ENCODE data around the gene TNFSF8.
A peak's percentile ranks its signal among the peaks of the same experiment; 100 is the strongest.

Gene TNFSF8

DNA sequence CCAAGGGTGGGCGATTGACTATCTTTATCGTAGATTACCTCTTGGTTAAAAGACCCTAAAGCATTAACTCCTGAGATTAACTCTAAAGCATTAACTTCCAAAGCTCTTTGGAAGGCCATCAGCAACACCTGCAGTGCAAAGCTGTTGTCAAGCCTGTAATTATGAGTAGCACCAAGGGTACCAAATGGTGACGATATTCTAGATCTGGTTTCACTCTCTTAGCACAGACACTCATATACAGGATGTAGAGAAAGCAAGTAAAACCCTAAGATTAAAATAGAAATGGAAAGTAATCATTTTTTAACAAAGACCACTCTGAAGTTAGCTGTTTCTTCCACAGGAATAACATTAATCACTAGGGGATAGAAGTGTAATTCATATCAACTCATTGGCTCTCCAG, 29.9 kb upstream of the TNFSF8 start:
- DNase-seq (ENCODE audit: low read depth): no peak
- H3K4me3 ChIP-seq (ENCODE audit: low read length): no peak overlapping the region
- TF ChIP-seq CTCF (conservative IDR thresholded peaks at IDR 0.05; ENCODE audit: low read depth, low read length): no peak

GRCh38 chr9:114958844-114959235, 28.4 kb upstream of the TNFSF8 start:
- DNase-seq (ENCODE audit: low read depth): no peak

GRCh38 chr9:114958021-114958843, 27.8 kb upstream of the TNFSF8 start:
- H3K4me3 ChIP-seq (ENCODE audit: low read length): no peak overlapping the region
- no peak for DNase-seq (ENCODE audit: low read depth)
- no peak for TF ChIP-seq CTCF (conservative IDR thresholded peaks at IDR 0.05; ENCODE audit: low read depth, low read length)

More at GRCh38 chr9:114958844-114959235, 28.4 kb upstream of the TNFSF8 start:
- TF ChIP-seq CTCF (conservative IDR thresholded peaks at IDR 0.05; ENCODE audit: low read depth, low read length): no peak
- no peak overlapping the region for H3K4me3 ChIP-seq (ENCODE audit: low read length)

DNA sequence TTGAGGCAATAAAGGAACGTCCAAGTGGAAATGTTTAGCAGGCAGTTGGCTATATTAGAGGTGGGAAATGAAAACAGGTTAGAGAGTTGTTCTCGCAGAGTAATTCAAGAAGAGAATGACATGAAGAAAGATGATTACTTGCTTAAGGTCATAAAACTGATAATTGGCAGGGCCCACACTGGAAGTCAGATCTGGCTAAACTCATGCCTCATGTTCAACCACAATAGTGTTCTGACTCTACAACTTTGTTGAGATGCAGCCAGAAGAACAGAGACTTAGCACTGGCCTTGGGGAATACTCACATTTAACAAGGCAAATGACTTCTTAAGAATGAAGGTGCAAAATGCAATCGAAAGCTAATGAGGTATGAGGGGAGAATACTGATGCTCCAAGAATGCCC, 27.2 kb upstream of the TNFSF8 start:
- TF ChIP-seq CTCF (conservative IDR thresholded peaks at IDR 0.05; ENCODE audit: low read depth, low read length): no peak
- no peak overlapping the region for H3K4me3 ChIP-seq (ENCODE audit: low read length)
- DNase-seq (ENCODE audit: low read depth): no peak

- no peak overlapping the region for H3K4me3 ChIP-seq (ENCODE audit: low read length)
- no peak for TF ChIP-seq CTCF (conservative IDR thresholded peaks at IDR 0.05; ENCODE audit: low read depth, low read length)
- DNase-seq (ENCODE audit: low read depth): no peak
Measured at GRCh38 chr9:114954956-114955582, 24.7 kb upstream of the TNFSF8 start.

DNA sequence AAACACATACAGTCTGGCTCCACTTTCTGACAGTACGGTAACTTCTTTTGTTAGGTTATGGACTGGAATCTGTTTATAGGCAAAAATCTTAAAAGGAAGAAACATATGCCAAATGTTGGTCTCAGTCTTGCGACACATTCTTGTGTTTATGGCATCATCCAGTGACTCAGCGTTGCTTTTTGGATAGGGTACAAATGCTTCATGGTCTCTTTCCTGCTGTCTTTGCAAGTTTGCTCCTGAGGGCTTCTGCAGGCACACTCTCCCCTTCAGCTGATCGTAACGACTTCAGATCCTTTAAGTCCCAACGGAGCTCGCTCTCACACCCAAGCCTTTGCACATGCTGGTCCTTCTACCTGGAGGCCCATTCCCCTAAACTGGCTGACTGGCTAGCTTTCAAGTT, 23.6 kb upstream of the TNFSF8 start:
- no peak overlapping the region for H3K4me3 ChIP-seq (ENCODE audit: low read length)
- DNase-seq (ENCODE audit: low read depth): peak; percentile 7
- no peak for TF ChIP-seq CTCF (conservative IDR thresholded peaks at IDR 0.05; ENCODE audit: low read depth, low read length)

DNA sequence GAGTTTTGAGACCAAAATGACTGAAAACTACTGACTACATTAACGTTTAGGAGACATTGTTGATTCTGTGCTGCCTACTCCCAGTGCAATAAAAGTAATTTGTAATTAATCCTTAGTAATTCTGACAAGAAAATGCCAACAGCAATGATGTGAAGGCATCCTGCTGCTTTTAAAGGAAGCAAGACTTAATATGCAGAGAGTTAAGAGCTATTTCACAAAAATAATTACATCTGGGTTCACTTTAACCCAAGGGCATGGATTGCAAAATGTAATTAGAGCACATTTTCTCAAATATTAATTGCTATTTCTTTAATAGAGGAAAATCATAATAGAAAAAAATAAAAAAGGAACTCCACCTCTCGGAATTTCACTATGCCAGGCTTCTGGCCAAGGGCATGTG, 22.7 kb upstream of the TNFSF8 start:
- no peak for TF ChIP-seq CTCF (conservative IDR thresholded peaks at IDR 0.05; ENCODE audit: low read depth, low read length)
- H3K4me3 ChIP-seq (ENCODE audit: low read length): no peak overlapping the region
- no peak for DNase-seq (ENCODE audit: low read depth)
